Esophagus (tissue), 2 donors: ENCODE results near the gene VOPP1. TPM values are rescaled to one million over a fixed set of nuclear protein-coding genes. Genes with fewer than 3 reads are reported as not detected.
A peak's percentile ranks its signal among the peaks of the same experiment; 100 is the strongest.
"Not testable (repeated sequence)": the region's sequence is repeated elsewhere in the genome, so short reads cannot be mapped to it uniquely, and the experiment has no call there.

ENCODE experiments used
- H3K27ac ChIP-seq, 2 donors: one replicate each; pipeline ENCODE4 v1.5.1; 2013; ENCODE audit warnings: low read depth in 2 of 2, mild to moderate bottlenecking in 2 of 2, inconsistent platforms in 1 of 2, low read length in 1 of 2, moderate library complexity in 1 of 2
- H3K27me3 ChIP-seq, 2 donors: one replicate each; pipeline ENCODE4 v1.6.1; 2013; ENCODE audit warnings: low read length in 2 of 2, control low read depth in 1 of 2, mild to moderate bottlenecking in 1 of 2; ENCODE audit not compliant: insufficient read depth in 2 of 2, control insufficient read depth in 1 of 2
- H3K36me3 ChIP-seq, 2 donors: one replicate each; pipeline ENCODE4 v1.6.1; 2013; ENCODE audit warnings: low read length in 1 of 2; ENCODE audit not compliant: control insufficient read depth in 2 of 2, insufficient read depth in 2 of 2
- H3K4me1 ChIP-seq, 2 donors: one replicate each; pipeline ENCODE4 v1.6.1; 2013; ENCODE audit warnings: low read length in 1 of 2; ENCODE audit not compliant: control insufficient read depth in 2 of 2, insufficient read depth in 2 of 2
- H3K4me3 ChIP-seq, 2 donors: one replicate each; pipeline ENCODE4 v1.5.1; 2013; ENCODE audit warnings: low read length in 2 of 2, mild to moderate bottlenecking in 2 of 2, low read depth in 1 of 2, moderate library complexity in 1 of 2
- H3K9me3 ChIP-seq, 2 donors: one replicate each; pipeline ENCODE4 v1.6.1; 2013; ENCODE audit warnings: mild to moderate bottlenecking in 2 of 2, low read depth in 1 of 2, low read length in 1 of 2, moderate library complexity in 1 of 2; ENCODE audit not compliant: control insufficient read depth in 2 of 2, insufficient read depth in 1 of 2
- WGBS, 2 donors: extraction: QIAGEN DNeasy Blood & Tissue Kit; methylation state at CpG; one replicate each; pipeline ENCODE4 v1.1.7; 2013; 5-methylcytosine and 5-hydroxymethylcytosine counted together
- polyA plus RNA-seq, 2 donors: library from polyadenylated mRNA; stranded (reverse); fragments of 200-250 nt; gene quantifications; one replicate each; pipeline ENCODE4 v1.2.3, GENCODE V29; 2013
- donor health status: healthy with polysubstance abuse.
- donor health status: Bipolar disorder and iron deficiency.

VOPP1 gene
- polyA plus RNA-seq, 2 donors, result 7.5 to 10.8 TPM

DNA sequence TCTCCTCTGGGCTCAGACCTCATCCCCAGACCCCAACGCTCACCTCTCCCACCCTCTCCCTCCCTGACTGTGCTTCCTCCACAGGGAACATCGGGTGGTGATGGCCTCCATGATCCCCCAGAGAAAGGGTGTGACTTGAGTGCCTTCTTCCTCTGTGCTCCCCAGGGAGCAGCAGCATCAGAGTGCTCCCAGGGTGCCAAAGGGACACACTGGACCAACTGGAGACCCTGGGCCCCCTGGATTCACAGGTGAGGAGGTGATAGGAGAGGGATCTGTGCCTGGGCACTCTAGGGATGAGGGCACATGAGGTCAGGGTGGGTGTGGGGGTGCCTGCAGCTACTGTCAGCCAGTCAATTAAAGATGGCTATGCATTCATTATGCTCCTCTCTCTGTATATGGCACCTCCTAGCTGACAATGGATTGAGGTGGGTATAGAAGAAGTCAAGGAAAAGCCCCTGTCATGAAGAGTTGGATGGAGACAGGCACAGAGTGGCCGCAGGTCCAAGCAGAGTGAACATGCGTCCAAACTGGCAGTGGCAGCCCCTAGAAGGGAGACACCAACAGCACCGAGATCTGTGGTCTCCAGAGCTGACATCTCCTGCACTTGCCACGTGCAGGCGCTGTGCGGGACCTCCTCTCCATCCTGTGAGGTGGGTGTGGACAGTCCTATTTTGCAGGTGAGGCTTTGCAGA lies 15.5 kb upstream of the VOPP1 start:
- WGBS, 2 donors, result 82 to 87% methylated on average over 8 of the region's 8 CpGs
- Histone ChIP-seq H3K27ac (no peak overlapping the region), H3K27me3 (peaks cover 0 to 5% of the 10 kb centered on the region in 2 donors), H3K4me3 (no peak overlapping the region), H3K36me3 (no peaks in the 10 kb centered on the region), H3K9me3 (no peaks in the 10 kb centered on the region), H3K4me1 (no peaks in the 10 kb centered on the region)

DNA sequence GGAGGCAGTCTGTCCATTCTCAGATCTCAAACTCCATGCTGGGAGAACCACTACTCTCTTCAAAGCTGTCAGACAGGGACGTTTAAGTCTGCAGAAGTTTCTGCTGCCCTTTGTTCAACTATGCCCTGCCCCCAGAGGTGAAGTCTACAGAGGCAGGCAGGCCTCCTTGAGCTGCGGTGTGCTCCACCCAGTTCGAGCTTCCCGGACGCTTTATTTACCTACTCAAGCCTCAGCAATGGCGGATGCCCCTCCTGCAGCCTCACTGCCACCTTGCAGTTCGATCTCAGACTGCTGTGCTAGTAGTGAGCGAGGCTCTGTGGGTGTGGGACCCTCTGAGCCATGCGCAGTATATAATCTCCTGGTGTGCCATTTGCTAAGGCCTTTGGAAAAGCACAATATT lies 10.4 kb upstream of the VOPP1 start:
- WGBS, 2 donors, result 84 to 86% methylated on average over 9 of the region's 9 CpGs

DNA sequence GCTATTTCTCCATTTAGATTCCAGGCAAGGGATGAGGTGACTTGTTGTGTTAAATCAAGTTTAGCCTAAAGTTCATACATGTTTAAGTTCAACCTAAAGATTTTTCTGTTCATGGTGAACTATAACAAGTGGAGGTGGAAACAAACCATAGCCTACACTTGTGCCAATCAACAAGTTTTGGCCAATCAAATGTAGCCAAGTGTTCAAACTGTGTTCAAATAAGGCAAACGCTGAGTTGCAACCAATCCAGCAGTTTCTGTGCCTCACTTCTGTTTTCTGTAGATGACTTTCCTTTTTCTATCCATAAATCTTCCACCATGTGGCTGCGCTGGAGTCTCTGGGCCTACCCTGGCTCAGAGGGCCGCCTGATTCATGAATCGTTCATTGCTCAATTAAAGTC lies 4.5 kb upstream of the VOPP1 start:
- Histone ChIP-seq H3K27ac (no peak overlapping the region), H3K9me3 (no peaks in the 10 kb centered on the region), H3K4me3 (no peak overlapping the region), H3K27me3 (no peaks in the 10 kb centered on the region), H3K36me3 (no peaks in the 10 kb centered on the region), H3K4me1 (peaks cover 2 to 7% of the 10 kb centered on the region in 2 donors)
- 91% methylated on average over 4 of the region's 4 CpGs for WGBS, 2 donors

More for the DNA sequence above, 10.4 kb upstream of the VOPP1 start:
- H3K27me3 ChIP-seq, H3K27ac ChIP-seq, H3K9me3 ChIP-seq, H3K36me3 ChIP-seq, H3K4me3 ChIP-seq, H3K4me1 ChIP-seq: not testable (repeated sequence)

DNA sequence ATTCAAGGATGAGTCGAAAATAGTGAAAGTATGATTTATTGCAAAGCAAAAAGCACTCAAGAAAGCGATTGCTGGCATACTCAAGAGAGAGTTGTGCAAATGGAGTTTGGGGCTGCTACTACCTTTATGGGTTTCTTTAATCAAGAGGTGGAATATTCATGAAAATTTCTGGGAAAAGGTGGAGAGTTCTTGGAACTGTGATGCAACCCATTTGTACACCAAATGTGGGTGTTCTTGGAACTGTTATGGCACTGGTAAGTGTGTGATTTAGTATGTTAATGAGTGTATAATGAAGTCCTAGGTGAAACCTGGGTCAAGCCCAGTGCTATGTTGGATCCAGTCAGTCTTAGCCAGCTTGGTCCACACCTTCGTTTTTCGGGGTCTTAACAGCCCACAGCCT lies 3.4 kb upstream of the VOPP1 start:
- Histone ChIP-seq H3K4me1 (peaks cover 2 to 7% of the 10 kb centered on the region in 2 donors), H3K27me3 (no peaks in the 10 kb centered on the region), H3K9me3 (no peaks in the 10 kb centered on the region), H3K27ac (no peak overlapping the region), H3K36me3 (no peaks in the 10 kb centered on the region), H3K4me3 (no peak overlapping the region)
- WGBS, 2 donors, result 92% methylated on average over 4 of the region's 4 CpGs

DNA sequence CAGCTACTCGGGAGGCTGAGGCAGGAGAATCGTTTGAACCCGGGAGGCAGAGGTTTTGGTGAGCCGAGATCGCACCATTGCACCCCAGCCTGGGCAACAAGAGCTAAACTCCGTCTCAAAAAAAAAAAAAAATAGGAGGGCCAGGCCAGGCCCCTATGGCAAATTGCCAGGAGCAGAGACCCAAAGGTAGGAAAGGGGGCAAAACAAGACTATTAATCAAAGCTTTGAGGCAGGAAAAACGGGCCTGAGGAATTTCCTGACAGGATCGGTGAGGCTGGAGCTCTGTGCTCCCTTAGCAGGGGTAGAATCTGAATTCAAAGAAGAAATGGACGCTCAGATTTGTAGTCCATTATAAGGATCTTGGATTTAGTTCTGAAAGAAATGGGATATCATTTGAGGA lies 2.8 kb upstream of the VOPP1 start:
- H3K9me3 ChIP-seq, result no peaks in the 10 kb centered on the region
- no peaks in the 10 kb centered on the region for H3K36me3 ChIP-seq
- WGBS, 2 donors, result 81 to 82% methylated on average over 9 of the region's 9 CpGs
- no peak overlapping the region for H3K4me3 ChIP-seq
- no peaks in the 10 kb centered on the region for H3K27me3 ChIP-seq
- peaks cover 2 to 7% of the 10 kb centered on the region in 2 donors for H3K4me1 ChIP-seq
- no peak overlapping the region for H3K27ac ChIP-seq

DNA sequence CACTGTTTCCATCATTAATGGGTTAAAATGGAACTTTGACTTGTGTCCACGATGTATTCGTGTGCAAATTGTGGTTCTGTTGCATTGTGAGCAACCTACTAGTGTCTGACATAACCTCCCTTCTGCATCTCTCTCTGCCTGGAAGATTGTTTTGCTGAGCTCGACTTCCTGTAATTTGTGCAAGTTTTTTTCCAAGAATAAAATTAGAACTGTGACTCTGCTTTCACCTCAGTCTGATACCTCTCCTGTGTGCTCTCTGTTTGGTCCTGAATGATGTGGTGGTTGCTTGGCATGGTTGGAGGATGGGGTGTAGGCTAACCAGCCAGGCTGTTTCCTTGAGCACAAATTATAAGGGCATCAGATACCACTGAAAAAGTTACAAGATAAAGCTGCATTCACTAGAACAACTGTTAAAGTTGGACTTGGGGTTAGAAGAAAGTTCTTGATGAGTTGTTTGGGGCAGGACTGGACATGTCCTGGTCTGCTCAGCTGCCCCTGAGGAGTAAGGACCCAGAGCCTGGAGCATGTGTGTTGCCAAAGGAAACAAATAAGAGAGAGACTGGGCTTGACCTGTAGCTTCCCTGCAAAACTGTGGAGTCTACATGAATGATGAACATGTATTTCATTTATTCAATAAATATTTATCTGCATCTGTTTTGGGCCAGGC lies 1.9 kb upstream of the VOPP1 start:
- Histone ChIP-seq H3K4me3 (no peak overlapping the region), H3K4me1 (peaks cover 2 to 7% of the 10 kb centered on the region in 2 donors), H3K9me3 (no peaks in the 10 kb centered on the region), H3K27ac (no peak overlapping the region), H3K36me3 (no peaks in the 10 kb centered on the region), H3K27me3 (no peaks in the 10 kb centered on the region)
- WGBS, 2 donors, result 20 to 31% methylated on average over 3 of the region's 3 CpGs

DNA sequence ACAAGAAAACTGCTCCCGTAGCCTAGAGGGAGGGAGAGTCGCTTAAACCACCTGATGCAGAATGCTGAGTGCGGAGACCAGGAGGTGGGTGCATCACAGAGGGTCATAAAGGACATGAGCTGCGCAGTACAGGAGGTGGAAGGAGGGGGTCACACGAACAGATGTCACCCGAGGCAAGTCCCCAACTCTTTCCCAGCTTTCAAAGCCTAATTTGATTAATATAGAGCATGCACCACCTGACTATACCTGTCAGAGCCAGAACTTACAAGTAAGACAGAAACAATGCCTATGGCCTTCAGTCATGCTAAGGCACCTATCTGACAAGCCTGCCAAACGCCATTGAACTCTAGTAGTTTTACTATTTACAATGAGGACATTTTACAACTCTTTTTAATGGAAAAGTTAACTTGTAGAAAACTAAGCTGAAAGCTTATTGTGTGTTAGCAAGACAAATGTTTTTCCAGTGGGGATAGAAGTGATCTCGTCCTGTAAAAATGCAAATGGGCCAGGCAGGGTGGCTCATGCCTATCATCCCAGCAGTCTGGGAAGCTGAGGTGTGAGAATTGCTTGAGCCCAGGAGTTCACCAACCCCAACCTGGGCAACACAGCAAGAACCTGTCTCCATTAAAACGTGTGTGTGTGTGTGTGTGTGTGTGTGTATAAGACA lies 1.1 kb upstream of the VOPP1 start:
- no peaks in the 10 kb centered on the region for H3K27me3 ChIP-seq
- H3K4me1 ChIP-seq, result peaks cover 2 to 7% of the 10 kb centered on the region in 2 donors
- WGBS, 2 donors, result 38 to 49% methylated on average over 9 of the region's 9 CpGs
- no peaks in the 10 kb centered on the region for H3K9me3 ChIP-seq
- H3K36me3 ChIP-seq, result no peaks in the 10 kb centered on the region
- peak overlapping the region in 1 of 2 donors; percentile 62 for H3K4me3 ChIP-seq
- peak overlapping the region in 1 of 2 donors; percentile 77 for H3K27ac ChIP-seq

DNA sequence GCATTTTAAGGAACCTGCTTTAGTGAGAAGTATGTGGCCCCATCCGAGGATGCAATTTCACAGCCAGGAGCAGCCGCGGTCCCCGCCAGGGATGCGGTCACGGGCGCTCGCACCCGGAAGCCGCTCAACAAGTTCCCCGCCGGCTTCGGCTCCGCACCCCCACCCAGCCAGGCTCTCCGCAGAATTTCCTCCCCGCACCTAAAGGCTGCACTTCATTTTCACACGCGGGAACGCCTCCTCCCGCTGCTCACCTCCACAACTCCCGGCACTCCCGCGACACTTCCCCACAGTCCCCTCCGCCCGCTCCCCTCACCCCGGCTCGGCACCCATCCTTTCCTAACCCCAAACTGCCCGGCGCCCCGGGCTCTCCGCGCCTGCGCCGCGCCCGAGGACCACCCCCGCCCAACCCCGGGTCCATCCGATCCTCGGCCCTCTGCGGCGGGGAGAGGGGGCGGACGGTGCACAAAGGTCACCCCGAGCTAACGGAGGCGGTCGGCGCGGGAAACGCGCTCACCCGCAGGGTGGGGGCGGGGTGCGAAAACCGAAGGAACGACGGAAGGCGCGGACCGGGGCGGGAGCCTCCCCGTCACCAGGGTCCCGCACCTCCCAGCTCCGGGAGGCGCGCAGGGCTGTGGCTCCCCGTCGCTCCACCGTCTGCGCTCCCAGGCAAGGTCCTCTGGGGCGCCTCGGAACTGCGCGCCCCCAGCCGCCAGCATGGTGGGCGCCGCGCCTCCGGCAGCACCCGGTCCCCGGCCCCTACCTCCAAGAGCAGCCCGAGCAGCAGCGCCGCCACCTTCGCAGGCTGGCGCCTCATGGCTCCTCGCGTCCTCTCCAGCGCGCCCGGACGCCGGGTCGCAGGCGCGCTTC lies 558 bp downstream of the VOPP1 start:
- no peaks in the 10 kb centered on the region for H3K9me3 ChIP-seq
- H3K4me3 ChIP-seq, result peak overlapping the region; percentile 80 to 91
- H3K4me1 ChIP-seq, result peaks cover 2 to 7% of the 10 kb centered on the region in 2 donors
- peak overlapping the region; percentile 72 to 86 for H3K27ac ChIP-seq
- no peaks in the 10 kb centered on the region for H3K27me3 ChIP-seq
- 0 to 1% methylated on average over 84 to 95 of the region's 97 CpGs for WGBS, 2 donors
- H3K36me3 ChIP-seq, result no peaks in the 10 kb centered on the region

DNA sequence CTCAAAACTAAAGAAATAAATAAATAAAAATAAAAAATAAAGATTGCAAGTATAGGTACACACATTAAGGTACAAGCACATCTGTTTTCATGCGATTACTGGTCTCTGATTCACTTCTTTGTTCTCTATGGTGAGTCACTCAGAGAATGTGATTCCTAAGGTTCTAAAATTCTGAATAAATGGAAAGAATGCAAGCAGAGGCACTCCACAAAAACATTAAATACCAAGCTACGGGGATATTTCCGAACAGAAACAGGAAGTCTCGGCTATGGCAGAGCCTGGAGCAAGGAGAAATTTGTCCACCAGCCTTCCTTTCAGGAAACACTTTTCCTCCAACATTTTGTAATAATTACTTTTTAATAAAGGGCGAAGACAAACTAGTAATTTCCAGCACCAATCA lies 1.4 kb downstream of the VOPP1 start:
- Histone ChIP-seq H3K4me1 (peaks cover 2 to 7% of the 10 kb centered on the region in 2 donors), H3K27me3 (no peaks in the 10 kb centered on the region), H3K4me3 (peak overlapping the region in 1 of 2 donors; percentile 91), H3K36me3 (no peaks in the 10 kb centered on the region), H3K9me3 (no peaks in the 10 kb centered on the region), H3K27ac (peak overlapping the region in 1 of 2 donors; percentile 37)
- WGBS, 2 donors, result 8 to 11% methylated on average over 5 of the region's 5 CpGs
